ENCODE results near the gene ITGB4. TPM values are rescaled to one million over a fixed set of nuclear protein-coding genes. Genes with fewer than 3 reads are reported as not detected.

ITGB4 gene
- total RNA-seq, 4 donors from 2014 or later = 196 to 323 (median 229) TPM

- H3K4me1 ChIP-seq = peaks cover 6 to 79% (median 47%) of the 10 kb centered on the region in 4 donors
- H3K27ac ChIP-seq = peak overlapping the region; percentile 87 to 91 (median 88)
- TF ChIP-seq POLR2AphosphoS5 (IDR thresholded peaks at IDR 0.05) = peak in 2 of 3 donors; percentile 7 to 31
- TF ChIP-seq EP300 (IDR thresholded peaks at IDR 0.05; ENCODE audit: low read depth) = no peak
- no peak overlapping the region for H3K4me3 ChIP-seq
- in situ Hi-C loops (cut with MboI; ENCODE audit: low pct_ligation_motif_present in 1 of 4, low pct_unique_long_range_greater_than_20kb in 1 of 4, low sequenced_read_pairs in 3 of 4) (no loop called here), intact Hi-C loops (cut with DNase I; ENCODE audit: low total_unique reads) (loop anchor here (5.0 kb wide), 1 partner anchor 401 kb away; no protein-coding TSS in a partner anchor)
- 75% methylated on average over 19 of the region's 19 CpGs; no CpG with 5 or more reads in 1 of the 2 donors for WGBS, 2 donors (ENCODE audit: low coverage in 1 of 2)
- DNase-seq = peak; percentile 63
- no peaks in the 10 kb centered on the region for H3K27me3 ChIP-seq
- no peaks in the 10 kb centered on the region for H3K36me3 ChIP-seq
- H3K9me3 ChIP-seq = no peaks in the 10 kb centered on the region
Observed at GRCh38 chr17:75693500-75694481, 27.5 kb upstream of the ITGB4 start.

GRCh38 chr17:75694536-75694935 is 26.7 kb upstream of the ITGB4 start:
- in situ Hi-C loops (cut with MboI; ENCODE audit: low pct_ligation_motif_present in 1 of 4, low pct_unique_long_range_greater_than_20kb in 1 of 4, low sequenced_read_pairs in 3 of 4) (no loop called here), intact Hi-C loops (cut with DNase I; ENCODE audit: low total_unique reads) (loop anchor here (5.0 kb wide), 1 partner anchor 402 kb away; no protein-coding TSS in a partner anchor)
- TF ChIP-seq POLR2A (IDR thresholded peaks at IDR 0.05) (no peak), CTCF (IDR thresholded peaks at IDR 0.05) (no peak), POLR2AphosphoS5 (IDR thresholded peaks at IDR 0.05) (no peak), EP300 (IDR thresholded peaks at IDR 0.05; ENCODE audit: low read depth) (no peak)
- H3K4me3 ChIP-seq = no peak overlapping the region
- 56 to 77% methylated on average over 2 to 14 of the region's 14 CpGs for WGBS, 2 donors (ENCODE audit: low coverage in 1 of 2)
- H3K27me3 ChIP-seq = no peaks in the 10 kb centered on the region
- DNase-seq = no peak
- H3K27ac ChIP-seq = peak overlapping the region; percentile 87 to 91 (median 88)
- no peaks in the 10 kb centered on the region for H3K36me3 ChIP-seq
- no peaks in the 10 kb centered on the region for H3K9me3 ChIP-seq
- peaks cover 6 to 79% (median 51%) of the 10 kb centered on the region in 4 donors for H3K4me1 ChIP-seq

GRCh38 chr17:75695141-75695829 is 26.0 kb upstream of the ITGB4 start:
- in situ Hi-C loops (cut with MboI; ENCODE audit: low pct_ligation_motif_present in 1 of 4, low pct_unique_long_range_greater_than_20kb in 1 of 4, low sequenced_read_pairs in 3 of 4) (no loop called here), intact Hi-C loops (cut with DNase I; ENCODE audit: low total_unique reads) (no loop called here)
- peaks cover 10 to 82% (median 55%) of the 10 kb centered on the region in 4 donors for H3K4me1 ChIP-seq
- H3K9me3 ChIP-seq = no peaks in the 10 kb centered on the region
- H3K27me3 ChIP-seq = no peaks in the 10 kb centered on the region
- no peaks in the 10 kb centered on the region for H3K36me3 ChIP-seq
- WGBS, 2 donors (ENCODE audit: low coverage in 1 of 2) = 39 to 75% methylated on average over 4 to 7 of the region's 7 CpGs
- DNase-seq = no peak
- peak overlapping the region; percentile 87 to 91 (median 88) for H3K27ac ChIP-seq
- H3K4me3 ChIP-seq = no peak overlapping the region
- no peak for TF ChIP-seq POLR2A (IDR thresholded peaks at IDR 0.05)
- no peak for TF ChIP-seq EP300 (IDR thresholded peaks at IDR 0.05; ENCODE audit: low read depth)
- TF ChIP-seq CTCF (IDR thresholded peaks at IDR 0.05) = no peak
- no peak for TF ChIP-seq POLR2AphosphoS5 (IDR thresholded peaks at IDR 0.05)

- Histone ChIP-seq H3K9me3 (no peaks in the 10 kb centered on the region), H3K4me1 (peaks cover 10 to 79% (median 55%) of the 10 kb centered on the region in 4 donors), H3K27me3 (no peaks in the 10 kb centered on the region), H3K36me3 (peaks cover 0 to 6% (median 1%) of the 10 kb centered on the region in 4 donors), H3K4me3 (no peak overlapping the region), H3K27ac (peak overlapping the region; percentile 87 to 91 (median 88))
- intact Hi-C loops (cut with DNase I; ENCODE audit: low total_unique reads) = no loop called here
- TF ChIP-seq POLR2AphosphoS5 (IDR thresholded peaks at IDR 0.05) = peak; percentile 5 to 73 (median 64)
- peak; percentile 53 for TF ChIP-seq POLR2A (IDR thresholded peaks at IDR 0.05)
- no peak for TF ChIP-seq EP300 (IDR thresholded peaks at IDR 0.05; ENCODE audit: low read depth)
- 65% methylated on average over 10 of the region's 12 CpGs; no CpG with 5 or more reads in 1 of the 2 donors for WGBS, 2 donors (ENCODE audit: low coverage in 1 of 2)
- peak; percentile 74 for DNase-seq
- in situ Hi-C loops (cut with MboI; ENCODE audit: low pct_ligation_motif_present in 1 of 4, low pct_unique_long_range_greater_than_20kb in 1 of 4, low sequenced_read_pairs in 3 of 4) = no loop called here
Observed at GRCh38 chr17:75695830-75696271, 25.4 kb upstream of the ITGB4 start.

Measured in transverse colon (tissue), 4 donors.